Measurements from ENCODE around the gene NELL1. TPM values are rescaled to one million over a fixed set of nuclear protein-coding genes. Genes with fewer than 3 reads are reported as not detected.

Gene NELL1
- total and polyA plus RNA-seq, 2 donors from 2014 or later, result 0.31 to 14.8 TPM

- no peaks in the 10 kb centered on the region for H3K36me3 ChIP-seq (ENCODE audit: control insufficient read depth in 2 of 3, insufficient read depth in 3 of 3, low read length in 3 of 3)
- H3K9ac ChIP-seq (ENCODE audit: low read length in 3 of 3), result no peak overlapping the region
- peak; percentile 88 for TF ChIP-seq CTCF (IDR thresholded peaks at IDR 0.05; ENCODE audit: borderline replicate concordance, extremely low read depth, insufficient read depth)
- DNase-seq (peak in 4 of 5 donors; percentile 52 to 78 (median 66)), FAIRE-seq (peak; percentile 78)
- H3K9me3 ChIP-seq (ENCODE audit: control insufficient read depth in 2 of 3, insufficient read depth in 1 of 3, low read length in 3 of 3), result no peaks in the 10 kb centered on the region
- intact Hi-C loops (cut with DNase I), result no loop called here
- no peak overlapping the region for H3K4me3 ChIP-seq (ENCODE audit: low read length in 3 of 3)
- H3K27ac ChIP-seq (ENCODE audit: low read depth in 2 of 2, low read length in 2 of 2), result no peak overlapping the region
- H3K27me3 ChIP-seq (ENCODE audit: control insufficient read depth, insufficient read depth, low read length), result no peaks in the 10 kb centered on the region
- H3K4me1 ChIP-seq (ENCODE audit: control insufficient read depth in 2 of 3, insufficient read depth in 2 of 3, low read depth in 1 of 3, low read length in 3 of 3), result no peaks in the 10 kb centered on the region
These were observed 21.3 kb upstream of the NELL1 start for GRCh38 chr11:20647976-20648565.

GRCh38 chr11:20652150-20652806 is 17.1 kb upstream of the NELL1 start:
- FAIRE-seq, result no peak

GRCh38 chr11:20654038-20654437 is 15.3 kb upstream of the NELL1 start:
- TF ChIP-seq CTCF (IDR thresholded peaks at IDR 0.05; ENCODE audit: borderline replicate concordance, extremely low read depth, insufficient read depth), result no peak

More at GRCh38 chr11:20652150-20652806, 17.1 kb upstream of the NELL1 start:
- Histone ChIP-seq H3K4me3 (ENCODE audit: low read length in 3 of 3) (no peak overlapping the region), H3K9me3 (ENCODE audit: control insufficient read depth in 2 of 3, insufficient read depth in 1 of 3, low read length in 3 of 3) (no peaks in the 10 kb centered on the region), H3K9ac (ENCODE audit: low read length in 3 of 3) (no peak overlapping the region), H3K27me3 (ENCODE audit: control insufficient read depth, insufficient read depth, low read length) (no peaks in the 10 kb centered on the region), H3K36me3 (ENCODE audit: control insufficient read depth in 2 of 3, insufficient read depth in 3 of 3, low read length in 3 of 3) (no peaks in the 10 kb centered on the region), H3K27ac (ENCODE audit: low read depth in 2 of 2, low read length in 2 of 2) (no peak overlapping the region), H3K4me1 (ENCODE audit: control insufficient read depth in 2 of 3, insufficient read depth in 2 of 3, low read depth in 1 of 3, low read length in 3 of 3) (no peaks in the 10 kb centered on the region)
- no peak for DNase-seq
- intact Hi-C loops (cut with DNase I), result no loop called here
- no peak for TF ChIP-seq CTCF (IDR thresholded peaks at IDR 0.05; ENCODE audit: borderline replicate concordance, extremely low read depth, insufficient read depth)

More at GRCh38 chr11:20654038-20654437, 15.3 kb upstream of the NELL1 start:
- H3K27me3 ChIP-seq (ENCODE audit: control insufficient read depth, insufficient read depth, low read length), result no peaks in the 10 kb centered on the region
- no peaks in the 10 kb centered on the region for H3K36me3 ChIP-seq (ENCODE audit: control insufficient read depth in 2 of 3, insufficient read depth in 3 of 3, low read length in 3 of 3)
- FAIRE-seq (no peak), DNase-seq (no peak)
- H3K9me3 ChIP-seq (ENCODE audit: control insufficient read depth in 2 of 3, insufficient read depth in 1 of 3, low read length in 3 of 3), result no peaks in the 10 kb centered on the region
- H3K27ac ChIP-seq (ENCODE audit: low read depth in 2 of 2, low read length in 2 of 2), result no peak overlapping the region
- intact Hi-C loops (cut with DNase I), result no loop called here
- H3K4me1 ChIP-seq (ENCODE audit: control insufficient read depth in 2 of 3, insufficient read depth in 2 of 3, low read depth in 1 of 3, low read length in 3 of 3), result no peaks in the 10 kb centered on the region
- no peak overlapping the region for H3K4me3 ChIP-seq (ENCODE audit: low read length in 3 of 3)
- H3K9ac ChIP-seq (ENCODE audit: low read length in 3 of 3), result no peak overlapping the region

All from kidney (tissue), 14 donors.